A673 (cell line): ENCODE measurements around the gene LSM14A. TPM values are rescaled to one million over a fixed set of nuclear protein-coding genes. Genes with fewer than 3 reads are reported as not detected.

Experiments used
- BruUV-seq: library from RNA; stranded (reverse); fragments of 400-500 nt; replicated peaks from 2 replicates; lab custom pipeline; 2021; lab: Mats Ljungman, UMichigan
- CTCF ChIA-PET: fragments of 300-600 bp; sonication (Branson Sonifier 250); formaldehyde crosslinking; loops from one replicate; lab custom pipeline; 2022; ENCODE audit warnings: antibody characterized with exemption; lab: Charles Lee
- POLR2A ChIA-PET: fragments of 300-600 bp; sonication (Branson Sonifier 250); formaldehyde crosslinking; loops from one replicate; lab custom pipeline; 2022; ENCODE audit warnings: antibody characterized with exemption; ENCODE audit not compliant: low non-redundant PET; lab: Charles Lee
- DNase-seq: peaks from one replicate; pipeline ENCODE4 v3.0.0-alpha.2; 2015; ENCODE audit warnings: low spot score
- H3K27ac ChIP-seq: fragments of 200-600 bp; sonication (generic); 2 replicates; pipeline ENCODE4 v1.5.1; 2016; ENCODE audit warnings: mixed run types, low read depth, mild to moderate bottlenecking, mixed read lengths, antibody characterized with exemption, low read length; ENCODE audit not compliant: poor library complexity, severe bottlenecking
- H3K27me3 ChIP-seq: fragments of 200-600 bp; sonication (generic); replicated peaks from 2 replicates; pipeline ENCODE4 v1.6.1; 2017; ENCODE audit warnings: mixed run types, low read depth, mild to moderate bottlenecking, mixed read lengths, antibody characterized with exemption, low read length; ENCODE audit not compliant: insufficient read depth, poor library complexity
- H3K36me3 ChIP-seq: fragments of 200-600 bp; sonication (generic); 2 replicates; pipeline ENCODE4 v1.6.1; 2016; ENCODE audit warnings: mixed run types, mild to moderate bottlenecking, mixed read lengths, antibody characterized with exemption, low read length; ENCODE audit not compliant: insufficient read depth, poor library complexity, severe bottlenecking
- H3K4me1 ChIP-seq: fragments of 200-600 bp; sonication (generic); 2 replicates; pipeline ENCODE4 v1.6.1; 2017; ENCODE audit warnings: mixed run types, mild to moderate bottlenecking, mixed read lengths, antibody characterized with exemption, low read length; ENCODE audit not compliant: insufficient read depth, poor library complexity, severe bottlenecking
- H3K4me3 ChIP-seq: fragments of 200-600 bp; sonication (generic); 2 replicates; pipeline ENCODE4 v1.5.1; 2016; ENCODE audit warnings: low read depth, mixed run types, mild to moderate bottlenecking, mixed read lengths, low read length; ENCODE audit not compliant: poor library complexity, severe bottlenecking
- H3K9me3 ChIP-seq: fragments of 200-600 bp; sonication (generic); 2 replicates; pipeline ENCODE4 v1.6.1; 2016; ENCODE audit warnings: mixed run types, low read depth, mild to moderate bottlenecking, mixed read lengths, antibody characterized with exemption, low read length; ENCODE audit not compliant: poor library complexity, severe bottlenecking
- CTCF ChIP-seq: fragments of 300-800, 200-600 bp; sonication (generic); conservative IDR thresholded peaks from 2 replicates; pipeline ENCODE4 v1.5.1; 2017; ENCODE audit warnings: low read depth, mild to moderate bottlenecking, antibody characterized with exemption, low read length, moderate library complexity, mixed read lengths
- EZH2 ChIP-seq: fragments of 200-600 bp; sonication (generic); IDR thresholded peaks from 2 replicates; pipeline ENCODE4 v1.6.1; 2017; ENCODE audit warnings: borderline replicate concordance, low read depth, mild to moderate bottlenecking, mixed read lengths, antibody characterized with exemption, low read length; ENCODE audit not compliant: poor library complexity, severe bottlenecking
- intact Hi-C: fragments of 100-400 bp; cut with micrococcal nuclease; formaldehyde crosslinking; loops from one replicate; pipeline ENCODE4 v1.10.0; 2022; ENCODE audit not compliant: unreplicated experiment
- total RNA-seq: library from RNA; stranded (reverse); gene quantifications from 2 replicates; pipeline ENCODE4 v1.2.3, GENCODE V29; 2021

The LSM14A gene
- total RNA-seq, 1 experiment from 2014 or later, result 137 TPM

GRCh38 chr19:34176581-34176980 is 4.3 kb downstream of the LSM14A start:
- ChIA-PET CTCF (no interaction called here), POLR2A (no interaction called here)
- peaks cover 5% of the 10 kb centered on the region for H3K36me3 ChIP-seq
- no peak overlapping the region for H3K27ac ChIP-seq
- BruUV-seq, result no TSS peak
- TF ChIP-seq CTCF, result no peak
- TF ChIP-seq EZH2, result no peak
- H3K9me3 ChIP-seq, result no peaks in the 10 kb centered on the region
- no peak for DNase-seq
- H3K27me3 ChIP-seq, result no peaks in the 10 kb centered on the region
- intact Hi-C loops, result no loop called here
- H3K4me1 ChIP-seq, result peaks cover 54% of the 10 kb centered on the region
- H3K4me3 ChIP-seq, result no peak overlapping the region

GRCh38 chr19:34178274-34178610 is 5.9 kb downstream of the LSM14A start:
- H3K4me1 ChIP-seq, result peaks cover 54% of the 10 kb centered on the region
- CTCF ChIA-PET, result interaction anchor here (0.7 kb wide), 1 partner anchor 14 kb away, joined by 6 read pairs; no protein-coding TSS in a partner anchor
- TF ChIP-seq EZH2 (no peak), CTCF (no peak)

GRCh38 chr19:34179066-34179465 is 6.8 kb downstream of the LSM14A start:
- Histone ChIP-seq H3K27ac (no peak overlapping the region), H3K36me3 (peaks cover 5% of the 10 kb centered on the region), H3K4me1 (peaks cover 56% of the 10 kb centered on the region), H3K9me3 (no peaks in the 10 kb centered on the region), H3K4me3 (no peak overlapping the region), H3K27me3 (no peaks in the 10 kb centered on the region)
- intact Hi-C loops, result no loop called here
- no peak for DNase-seq
- POLR2A ChIA-PET, result no interaction called here
- CTCF ChIA-PET, result no interaction called here
- TF ChIP-seq CTCF (no peak), EZH2 (no peak)
- BruUV-seq, result no TSS peak

More at GRCh38 chr19:34178274-34178610, 5.9 kb downstream of the LSM14A start:
- Histone ChIP-seq H3K27me3 (no peaks in the 10 kb centered on the region), H3K4me3 (no peak overlapping the region), H3K27ac (peak overlapping the region; percentile 14), H3K9me3 (no peaks in the 10 kb centered on the region), H3K36me3 (peaks cover 5% of the 10 kb centered on the region)
- DNase-seq, result no peak
- intact Hi-C loops, result no loop called here
- POLR2A ChIA-PET, result no interaction called here
- BruUV-seq, result no TSS peak
